GM23338 (cell line): ENCODE data around the gene MYCN.

Source experiments
- CREB1 ChIP-seq: fragments of 250-450 bp; sonication (Bioruptor Pico); IDR thresholded peaks from 2 replicates; pipeline ENCODE4 v1.5.0; 2020; ENCODE audit warnings: low read depth, mild to moderate bottlenecking, moderate library complexity
- CTCF ChIP-seq, 2 experiments: fragments of 200-600 bp in 1 of 2; sonication (generic) in 1 of 2; conservative IDR thresholded peaks; 2 replicates each; pipeline versions ENCODE4 v1.5.1 to v1.6.1; 2016 to 2017; ENCODE audit warnings: antibody characterized with exemption in 2 of 2, low read depth in 2 of 2, mild to moderate bottlenecking in 2 of 2, moderate library complexity in 1 of 2
- EZH2 ChIP-seq: fragments of 200-600 bp; sonication (generic); IDR thresholded peaks from one replicate; pipeline ENCODE4 v1.8.0; 2017; ENCODE audit warnings: antibody characterized with exemption, mild to moderate bottlenecking, low read depth; ENCODE audit not compliant: unreplicated experiment
- EZH2phosphoT487 ChIP-seq: fragments of 200-600 bp; sonication (generic); IDR thresholded peaks from one replicate; pipeline ENCODE4 v1.8.1; 2018; ENCODE audit warnings: antibody characterized with exemption; ENCODE audit not compliant: unreplicated experiment
- POLR2AphosphoS5 ChIP-seq: IDR thresholded peaks from 2 replicates; pipeline ENCODE4 v1.6.1; 2016; ENCODE audit warnings: antibody characterized with exemption, low read depth
- REST ChIP-seq: IDR thresholded peaks from one replicate; pipeline ENCODE4 v1.6.1; 2018; ENCODE audit warnings: antibody characterized with exemption; ENCODE audit not compliant: unreplicated experiment
- ZNF114 ChIP-seq: fragments of 250-450 bp; sonication (Bioruptor Pico); IDR thresholded peaks from 2 replicates; pipeline ENCODE4 v1.5.0; 2020; ENCODE audit warnings: mild to moderate bottlenecking, moderate library complexity
- ZNF331 ChIP-seq: fragments of 250-450 bp; sonication (Bioruptor Pico); IDR thresholded peaks from 2 replicates; pipeline ENCODE4 v1.5.0; 2020; ENCODE audit warnings: low read depth, mild to moderate bottlenecking, moderate library complexity

- TF ChIP-seq CTCF (conservative IDR thresholded peaks at IDR 0.05; ENCODE audit: low read depth in 2 of 2), result no peak
- TF ChIP-seq ZNF114 (CRISPR knock-in tag), result no peak
- TF ChIP-seq REST, result no peak
- TF ChIP-seq EZH2phosphoT487, result no peak
- no peak for TF ChIP-seq POLR2AphosphoS5
- no peak for TF ChIP-seq EZH2
- no peak for TF ChIP-seq CREB1
- no peak for TF ChIP-seq ZNF331 (CRISPR knock-in tag)
These were observed 5.9 kb upstream of the MYCN start for GRCh38 chr2:15934291-15934945.
